Brain microvascular endothelial cell (primary cell): ENCODE data around the gene CPLANE1.

Experiments
- DNase-seq: peaks from one replicate; pipeline ENCODE4 v3.0.0-alpha.2; 2020
- H3K27ac ChIP-seq: fragments of 250-450 bp; sonication (Bioruptor Pico); 2 replicates; pipeline ENCODE4 v1.5.1; 2020; ENCODE audit warnings: mild to moderate bottlenecking, moderate library complexity
- H3K27me3 ChIP-seq: fragments of 250-450 bp; sonication (Bioruptor Pico); replicated peaks from 2 replicates; pipeline ENCODE4 v1.5.1; 2020; ENCODE audit warnings: mild to moderate bottlenecking
- H3K36me3 ChIP-seq: fragments of 250-450 bp; sonication (Bioruptor Pico); replicated peaks from 2 replicates; pipeline ENCODE4 v1.5.1; 2020; ENCODE audit warnings: mild to moderate bottlenecking
- H3K4me3 ChIP-seq: 2 replicates; pipeline ENCODE4 v1.5.1; 2011; ENCODE audit warnings: low read depth, mild to moderate bottlenecking, control low read depth, low read length, moderate library complexity
- CTCF ChIP-seq: IDR thresholded peaks from 2 replicates; pipeline ENCODE4 v1.5.1; 2011; ENCODE audit warnings: low read depth, mild to moderate bottlenecking, moderate library complexity, low read length, control low read depth, inconsistent platforms; ENCODE audit errors: missing control alignments
- in situ Hi-C: cut with HindIII; loops from 2 replicates; pipeline ENCODE4 v1.10.0; 2017; ENCODE audit warnings: low sequenced_read_pairs, low pct_ligation_motif_present

CPLANE1 gene

GRCh38 chr5:37198842-37199241, 50.3 kb downstream of the CPLANE1 start:
- Histone ChIP-seq H3K27ac (no peak overlapping the region), H3K36me3 (peaks cover 3% of the 10 kb centered on the region), H3K27me3 (no peaks in the 10 kb centered on the region), H3K4me3 (no peak overlapping the region)
- in situ Hi-C loops, result no loop called here
- no peak for DNase-seq
- no peak for TF ChIP-seq CTCF

GRCh38 chr5:37198061-37198460, 51.1 kb downstream of the CPLANE1 start:
- no peak for TF ChIP-seq CTCF
- peaks cover 3% of the 10 kb centered on the region for H3K36me3 ChIP-seq
- no peaks in the 10 kb centered on the region for H3K27me3 ChIP-seq
- no peak for DNase-seq
- no peak overlapping the region for H3K4me3 ChIP-seq
- in situ Hi-C loops, result no loop called here
- H3K27ac ChIP-seq, result no peak overlapping the region

GRCh38 chr5:37197340-37198050, 51.7 kb downstream of the CPLANE1 start:
- TF ChIP-seq CTCF, result no peak
- H3K4me3 ChIP-seq, result no peak overlapping the region
- H3K36me3 ChIP-seq, result peaks cover 3% of the 10 kb centered on the region
- H3K27me3 ChIP-seq, result no peaks in the 10 kb centered on the region
- in situ Hi-C loops, result no loop called here
- H3K27ac ChIP-seq, result no peak overlapping the region
- DNase-seq, result no peak

GRCh38 chr5:37190592-37190991, 58.6 kb downstream of the CPLANE1 start:
- TF ChIP-seq CTCF, result no peak
- no peak overlapping the region for H3K27ac ChIP-seq
- in situ Hi-C loops, result no loop called here
- H3K27me3 ChIP-seq, result no peaks in the 10 kb centered on the region
- DNase-seq, result no peak
- H3K36me3 ChIP-seq, result peaks cover 10% of the 10 kb centered on the region
- no peak overlapping the region for H3K4me3 ChIP-seq

GRCh38 chr5:37189355-37189754, 59.8 kb downstream of the CPLANE1 start:
- no peak for DNase-seq
- Histone ChIP-seq H3K36me3 (peaks cover 11% of the 10 kb centered on the region), H3K4me3 (no peak overlapping the region), H3K27ac (no peak overlapping the region), H3K27me3 (no peaks in the 10 kb centered on the region)
- in situ Hi-C loops, result no loop called here
- no peak for TF ChIP-seq CTCF

- Histone ChIP-seq H3K36me3 (peaks cover 15% of the 10 kb centered on the region), H3K27ac (no peak overlapping the region), H3K27me3 (no peaks in the 10 kb centered on the region), H3K4me3 (no peak overlapping the region)
- TF ChIP-seq CTCF, result no peak
- DNase-seq, result no peak
- in situ Hi-C loops, result no loop called here
Observed at GRCh38 chr5:37187465-37187977, 61.7 kb downstream of the CPLANE1 start.
